Thyroid gland (tissue), 4 donors: ENCODE data around the gene KRT15.

ENCODE experiments used
- CTCF ChIP-seq, 6 experiments: fragments of 200-600 bp in 3 of 6; fragments of 450-650 bp in 3 of 6; sonication (generic) in 3 of 6; IDR thresholded peaks; one replicate each; pipeline ENCODE4 v1.5.1; 2016 to 2019; ENCODE audit warnings: antibody characterized with exemption in 6 of 6, mild to moderate bottlenecking in 2 of 6, inconsistent platforms in 1 of 6, moderate library complexity in 1 of 6
- POLR2A ChIP-seq, 2 donors: fragments of 450-650 bp; IDR thresholded peaks; one replicate each; pipeline ENCODE4 v1.6.1; 2017; ENCODE audit warnings: antibody characterized with exemption in 2 of 2, mild to moderate bottlenecking in 2 of 2, moderate library complexity in 1 of 2

GRCh38 chr17:41499714-41500113 lies 19.0 kb downstream of the KRT15 start:
- TF ChIP-seq POLR2A (IDR thresholded peaks at IDR 0.05), result no peak
- TF ChIP-seq CTCF (IDR thresholded peaks at IDR 0.05), result no peak
